BE2C (cell line): ENCODE data around the gene CD72.
A peak's percentile ranks its signal among the peaks of the same experiment; 100 is the strongest.

ENCODE experiments used
- DNase-seq: peaks from one replicate; pipeline ENCODE4 v3.0.0-alpha.2; 2020
- H3K27me3 ChIP-seq: fragments of 250-450 bp; sonication (Bioruptor Pico); 2 replicates; pipeline ENCODE4 v1.5.1; 2020; ENCODE audit warnings: mild to moderate bottlenecking
- H3K36me3 ChIP-seq: fragments of 250-450 bp; sonication (Bioruptor Pico); 2 replicates; pipeline ENCODE4 v1.5.1; 2020; ENCODE audit warnings: mild to moderate bottlenecking
- H3K4me1 ChIP-seq: fragments of 250-450 bp; sonication (Bioruptor Pico); 2 replicates; pipeline ENCODE4 v1.5.1; 2020
- H3K4me3 ChIP-seq: 2 replicates; pipeline ENCODE4 v1.5.1; 2011; ENCODE audit warnings: low read depth, low read length
- H3K9me3 ChIP-seq: fragments of 250-450 bp; sonication (Bioruptor Pico); 2 replicates; pipeline ENCODE4 v1.5.1; 2020
- TF ChIP-seq, protein P1 (sequence below): IDR thresholded peaks from 2 replicates; pipeline ENCODE4 v1.5.1; 2012; ENCODE audit warnings: mild to moderate bottlenecking, low read depth, low read length

CD72 gene

DNA sequence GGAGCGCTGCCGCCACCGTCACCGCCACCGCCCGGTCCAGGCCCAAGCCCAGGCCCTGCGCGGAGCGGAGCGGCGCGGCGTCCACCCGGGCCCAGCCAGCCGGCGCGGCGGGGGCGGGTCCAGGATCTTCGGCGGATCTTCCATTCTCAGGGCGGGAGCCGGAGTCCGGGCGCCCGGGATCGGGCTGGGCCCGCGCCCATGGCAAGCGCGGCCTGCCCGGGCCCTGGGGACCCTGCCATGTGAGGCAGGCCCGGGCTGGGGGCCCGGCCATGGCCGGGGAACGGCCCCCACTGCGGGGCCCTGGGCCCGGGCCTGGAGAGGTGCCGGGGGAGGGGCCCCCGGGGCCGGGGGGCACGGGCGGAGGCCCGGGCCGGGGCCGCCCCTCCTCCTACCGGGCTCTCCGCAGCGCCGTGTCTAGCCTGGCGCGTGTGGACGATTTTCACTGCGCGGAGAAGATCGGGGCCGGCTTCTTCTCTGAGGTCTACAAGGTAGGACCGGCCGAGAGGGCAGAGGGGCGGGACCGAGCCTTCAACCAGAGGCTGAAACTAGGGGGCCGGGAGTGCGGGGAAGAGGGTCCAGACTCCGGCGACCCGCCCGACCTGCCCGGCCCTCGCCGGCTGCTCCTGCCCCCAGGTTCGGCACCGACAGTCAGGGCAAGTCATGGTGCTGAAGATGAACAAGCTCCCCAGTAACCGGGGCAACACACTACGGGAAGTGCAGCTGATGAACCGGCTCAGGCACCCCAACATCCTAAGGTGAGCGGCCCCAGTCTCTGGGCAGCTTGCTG lies 12.7 kb downstream of the CD72 start:
- Histone ChIP-seq H3K9me3 (no peaks in the 10 kb centered on the region), H3K4me3 (peak overlapping the region; percentile 48), H3K36me3 (no peaks in the 10 kb centered on the region), H3K4me1 (no peaks in the 10 kb centered on the region), H3K27me3 (no peaks in the 10 kb centered on the region)
- TF ChIP-seq, protein P1, sequence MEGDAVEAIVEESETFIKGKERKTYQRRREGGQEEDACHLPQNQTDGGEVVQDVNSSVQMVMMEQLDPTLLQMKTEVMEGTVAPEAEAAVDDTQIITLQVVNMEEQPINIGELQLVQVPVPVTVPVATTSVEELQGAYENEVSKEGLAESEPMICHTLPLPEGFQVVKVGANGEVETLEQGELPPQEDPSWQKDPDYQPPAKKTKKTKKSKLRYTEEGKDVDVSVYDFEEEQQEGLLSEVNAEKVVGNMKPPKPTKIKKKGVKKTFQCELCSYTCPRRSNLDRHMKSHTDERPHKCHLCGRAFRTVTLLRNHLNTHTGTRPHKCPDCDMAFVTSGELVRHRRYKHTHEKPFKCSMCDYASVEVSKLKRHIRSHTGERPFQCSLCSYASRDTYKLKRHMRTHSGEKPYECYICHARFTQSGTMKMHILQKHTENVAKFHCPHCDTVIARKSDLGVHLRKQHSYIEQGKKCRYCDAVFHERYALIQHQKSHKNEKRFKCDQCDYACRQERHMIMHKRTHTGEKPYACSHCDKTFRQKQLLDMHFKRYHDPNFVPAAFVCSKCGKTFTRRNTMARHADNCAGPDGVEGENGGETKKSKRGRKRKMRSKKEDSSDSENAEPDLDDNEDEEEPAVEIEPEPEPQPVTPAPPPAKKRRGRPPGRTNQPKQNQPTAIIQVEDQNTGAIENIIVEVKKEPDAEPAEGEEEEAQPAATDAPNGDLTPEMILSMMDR: no peak
- no peak for DNase-seq

DNA sequence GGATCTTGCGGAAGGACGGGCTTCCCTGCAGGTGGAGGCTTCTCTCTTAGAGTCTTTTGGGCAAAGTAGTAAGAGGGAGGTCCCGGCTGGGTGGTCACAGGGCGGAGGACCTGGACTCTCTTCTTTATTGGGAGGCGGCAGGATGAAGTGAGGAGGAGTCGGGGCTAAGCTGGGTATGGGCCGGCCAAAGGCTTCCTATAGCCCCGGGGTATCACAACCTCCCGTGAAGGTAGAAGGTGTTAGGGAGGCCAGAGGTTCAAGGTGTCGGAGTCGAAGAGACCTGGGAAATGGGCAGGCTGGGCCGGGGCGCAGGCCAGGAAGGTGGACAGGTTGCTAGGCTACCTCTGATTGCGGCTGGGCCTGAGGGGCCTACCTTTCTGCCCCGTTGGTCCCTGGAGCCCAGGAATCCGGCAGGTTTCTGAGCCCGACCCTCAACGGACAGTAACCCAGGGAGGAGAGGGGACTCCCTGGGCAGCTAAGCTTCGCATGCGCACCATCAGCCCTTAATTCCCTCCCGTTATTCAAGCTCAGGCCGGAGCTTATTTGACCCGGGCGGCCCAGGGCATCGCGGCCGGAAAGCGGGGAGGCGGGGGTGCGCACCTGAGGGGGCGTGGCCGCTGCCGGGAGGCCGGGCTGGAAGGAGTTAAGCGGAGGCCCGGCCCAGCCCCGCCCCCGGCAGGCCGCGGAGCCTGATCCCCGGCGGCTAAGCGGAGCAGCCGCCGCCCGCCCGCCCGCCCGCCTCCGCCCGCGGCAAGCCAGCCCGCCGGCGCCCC lies 13.4 kb downstream of the CD72 start, which contains the start of gene TESK1:
Gene TESK1 (plus strand): TSS at position 685 of the 773 bp plus-strand sequence. CDS start 358 bp downstream, outside the sequence.
- peak; percentile 80 for DNase-seq
- TF ChIP-seq, protein P1: no peak
- Histone ChIP-seq H3K4me1 (no peaks in the 10 kb centered on the region), H3K9me3 (no peaks in the 10 kb centered on the region), H3K4me3 (peak within 1 kb of the TSS; percentile 70), H3K36me3 (no peaks in the 10 kb centered on the region), H3K27me3 (no peaks in the 10 kb centered on the region)

DNA sequence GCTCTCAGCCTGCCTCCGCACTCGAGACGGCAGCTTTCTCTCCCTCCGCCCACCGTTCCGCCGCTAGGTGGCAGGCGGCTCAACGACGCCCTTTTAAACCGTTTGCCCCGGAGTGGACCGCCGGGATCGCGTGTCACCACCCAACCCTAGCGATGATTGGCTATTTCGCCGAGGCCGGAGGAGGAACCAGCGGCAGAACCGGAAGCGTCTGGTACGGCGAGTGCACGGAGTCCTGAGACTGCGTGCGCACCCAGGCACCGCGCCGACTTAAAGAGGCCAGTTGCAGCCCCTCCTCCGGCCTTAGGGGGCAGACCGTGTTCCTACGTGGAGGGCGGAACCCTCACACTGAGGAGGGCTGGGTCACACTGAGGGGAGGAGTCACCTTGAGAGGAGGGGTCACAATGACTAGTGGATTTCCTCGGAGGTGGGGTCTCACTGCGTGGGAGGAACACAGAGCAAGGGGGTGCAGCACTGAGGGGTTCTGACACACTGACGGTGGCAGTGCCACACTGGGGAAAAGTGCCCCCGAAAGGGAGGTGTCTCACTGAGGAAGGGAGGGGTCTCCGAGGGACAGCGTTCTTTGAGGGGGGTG lies 14.1 kb downstream of the CD72 start:
- TF ChIP-seq, protein P1: peak; percentile 84
- Histone ChIP-seq H3K27me3 (no peaks in the 10 kb centered on the region), H3K9me3 (no peaks in the 10 kb centered on the region), H3K4me3 (peak overlapping the region; percentile 70), H3K36me3 (no peaks in the 10 kb centered on the region), H3K4me1 (no peaks in the 10 kb centered on the region)
- DNase-seq: peak; percentile 99

DNA sequence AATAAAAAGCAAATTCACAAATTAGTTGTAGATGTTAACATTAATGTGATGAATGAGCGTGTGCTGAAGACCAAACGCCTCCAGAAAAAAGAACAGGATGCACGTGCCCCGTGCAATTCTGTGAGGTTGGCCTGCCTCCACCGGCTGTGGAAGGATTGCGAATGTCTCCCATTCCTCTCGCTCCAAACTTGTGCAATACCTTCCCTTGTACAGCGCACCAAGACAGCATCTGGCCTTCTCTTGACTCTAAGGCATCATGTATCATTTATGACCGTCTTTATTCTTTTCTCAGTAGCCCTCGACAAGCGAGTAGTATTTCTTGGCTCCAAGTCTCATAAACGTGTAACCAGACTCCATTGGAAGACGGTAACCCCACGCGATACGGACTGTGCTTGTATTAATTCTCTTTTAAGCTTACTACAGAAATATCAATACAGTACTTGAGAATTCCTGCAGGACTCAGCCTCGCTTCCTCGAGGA lies 14.7 kb downstream of the CD72 start:
- Histone ChIP-seq H3K9me3 (no peaks in the 10 kb centered on the region), H3K36me3 (no peaks in the 10 kb centered on the region), H3K27me3 (no peaks in the 10 kb centered on the region), H3K4me1 (no peaks in the 10 kb centered on the region), H3K4me3 (peak overlapping the region; percentile 61)
- no peak for DNase-seq
- TF ChIP-seq, protein P1: no peak

DNA sequence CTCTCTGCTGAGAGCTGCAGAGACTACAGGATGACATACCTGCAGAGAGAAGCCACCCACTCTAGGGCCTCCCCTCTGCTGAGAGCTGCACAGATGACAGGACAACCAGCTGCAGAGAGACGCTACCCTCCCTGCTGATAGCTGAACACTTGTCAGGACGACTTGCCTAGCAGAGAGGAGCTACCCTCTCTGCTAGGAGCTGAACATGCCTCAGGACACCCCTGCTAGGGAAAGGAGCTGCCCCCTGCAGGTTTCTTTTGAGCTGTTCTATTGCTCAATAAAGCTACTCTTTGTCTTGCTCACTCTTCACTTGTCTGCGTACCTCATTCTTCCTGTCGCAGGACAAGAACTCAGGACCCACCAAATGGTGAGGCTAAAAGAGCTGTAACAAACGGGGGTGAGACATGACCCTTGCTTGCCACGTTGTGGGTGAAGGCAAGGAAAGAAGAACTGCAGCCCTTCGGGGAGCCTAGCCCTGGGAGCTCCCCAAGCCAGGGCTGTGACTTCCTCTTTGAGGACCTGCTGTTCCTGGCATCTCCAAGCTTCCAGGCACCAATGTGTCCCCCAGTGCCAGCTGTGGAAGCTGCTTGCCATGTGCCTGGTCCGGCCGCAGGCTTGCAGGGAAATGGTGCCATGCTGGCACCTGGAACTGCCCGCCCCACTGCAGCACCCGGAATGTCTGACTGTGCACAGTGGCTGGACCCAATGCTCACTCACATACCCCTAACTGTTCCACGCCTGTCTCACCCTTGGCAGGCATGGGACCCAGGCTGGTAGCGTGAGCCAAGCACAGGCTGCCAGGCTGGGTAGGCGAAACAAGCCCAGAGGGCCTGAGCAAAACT lies 18.2 kb downstream of the CD72 start:
- TF ChIP-seq, protein P1: no peak
- Histone ChIP-seq H3K36me3 (no peaks in the 10 kb centered on the region), H3K4me1 (no peaks in the 10 kb centered on the region), H3K27me3 (no peaks in the 10 kb centered on the region), H3K9me3 (no peaks in the 10 kb centered on the region), H3K4me3 (no peak overlapping the region)
- no peak for DNase-seq
